ENCODE results near the gene DPEP2NB. TPM values are rescaled to one million over a fixed set of nuclear protein-coding genes. Genes with fewer than 3 reads are reported as not detected.
"Not testable (repeated sequence)": the region's sequence is repeated elsewhere in the genome, so short reads cannot be mapped to it uniquely, and the experiment has no call there.

Gene DPEP2NB
- total RNA-seq, 1 experiment from 2014 or later, result not detected

- Mint-ChIP-seq H3K27ac (ENCODE audit: unreplicated experiment) (no peak overlapping the region), H3K27me3 (ENCODE audit: unreplicated experiment) (peaks cover 12% of the 10 kb centered on the region), H3K4me1 (ENCODE audit: low read depth, unreplicated experiment) (peaks cover 6% of the 10 kb centered on the region), H3K4me3 (ENCODE audit: low read depth, unreplicated experiment) (no peak overlapping the region), H3K9me3 (ENCODE audit: low read depth, unreplicated experiment) (no peaks in the 10 kb centered on the region), H3K36me3 (ENCODE audit: insufficient read depth, unreplicated experiment) (no peaks in the 10 kb centered on the region)
- TF ChIP-seq CTCF (IDR thresholded peaks at IDR 0.05; ENCODE audit: unreplicated experiment), result no peak
- DNase-seq, result no peak
- CTCF ChIA-PET, result interaction anchor here (0.6 to 1.0 kb wide), 2 partner anchors 12 to 249 kb away, joined by 3 to 4 read pairs; no protein-coding TSS in a partner anchor
- intact Hi-C loops (cut with micrococcal nuclease; ENCODE audit: unreplicated experiment), result loop anchor here (10.0 kb wide), 1 partner anchor 228 kb away; no protein-coding TSS in a partner anchor
- no TSS peak for BruUV-seq (replicated peaks)
Measured at GRCh38 chr16:67996666-67997065, 19.0 kb downstream of the DPEP2NB start.

GRCh38 chr16:67995423-67995822 lies 20.3 kb downstream of the DPEP2NB start:
- TF ChIP-seq CTCF (IDR thresholded peaks at IDR 0.05; ENCODE audit: unreplicated experiment), result no peak
- intact Hi-C loops (cut with micrococcal nuclease; ENCODE audit: unreplicated experiment), result loop anchor here (10.0 kb wide), 1 partner anchor 229 kb away; no protein-coding TSS in a partner anchor
- H3K36me3 Mint-ChIP-seq (ENCODE audit: insufficient read depth, unreplicated experiment), result no peaks in the 10 kb centered on the region
- BruUV-seq (replicated peaks), result no TSS peak
- DNase-seq, result peak; percentile 47
- H3K4me1 Mint-ChIP-seq (ENCODE audit: low read depth, unreplicated experiment), result peaks cover 6% of the 10 kb centered on the region
- H3K9me3 Mint-ChIP-seq (ENCODE audit: low read depth, unreplicated experiment), result no peaks in the 10 kb centered on the region
- CTCF ChIA-PET, result no interaction called here
- H3K4me3 Mint-ChIP-seq (ENCODE audit: low read depth, unreplicated experiment), result no peak overlapping the region
- H3K27ac Mint-ChIP-seq (ENCODE audit: unreplicated experiment), result no peak overlapping the region
- H3K27me3 Mint-ChIP-seq (ENCODE audit: unreplicated experiment), result peaks cover 15% of the 10 kb centered on the region

DNA sequence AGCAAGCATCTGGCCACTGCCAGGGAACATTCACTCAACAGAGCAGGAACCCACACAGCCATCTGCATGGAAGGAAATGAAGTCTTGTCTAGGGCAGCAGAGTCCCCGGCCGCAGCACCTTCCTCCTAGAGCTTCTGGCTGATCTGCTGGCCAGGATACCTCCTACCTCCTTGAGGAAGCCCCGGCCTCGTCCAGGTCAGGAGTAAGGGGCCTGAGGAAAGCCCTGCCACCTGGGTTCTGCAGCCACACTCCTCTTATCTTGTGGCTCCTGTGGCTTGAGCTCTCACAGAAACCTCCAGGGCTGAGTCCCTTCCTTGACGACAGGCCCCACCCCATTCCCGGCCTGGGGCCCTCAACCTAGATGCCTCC lies 21.7 kb downstream of the DPEP2NB start:
- peaks cover 17% of the 10 kb centered on the region for H3K27me3 Mint-ChIP-seq (ENCODE audit: unreplicated experiment)
- H3K4me1 Mint-ChIP-seq (ENCODE audit: low read depth, unreplicated experiment); DNase-seq; BruUV-seq (replicated peaks); H3K9me3 Mint-ChIP-seq (ENCODE audit: low read depth, unreplicated experiment); H3K4me3 Mint-ChIP-seq (ENCODE audit: low read depth, unreplicated experiment); H3K36me3 Mint-ChIP-seq (ENCODE audit: insufficient read depth, unreplicated experiment): not testable (repeated sequence)
- CTCF ChIA-PET, result interaction anchor here (0.6 to 1.0 kb wide), 5 partner anchors 11 to 207 kb away, joined by 3 to 12 read pairs (median 5); no protein-coding TSS in a partner anchor
- H3K27ac Mint-ChIP-seq (ENCODE audit: unreplicated experiment), result peak overlapping the region; percentile 42
- intact Hi-C loops (cut with micrococcal nuclease; ENCODE audit: unreplicated experiment), result loop anchor here (10.0 kb wide), 1 partner anchor 231 kb away; no protein-coding TSS in a partner anchor

GRCh38 chr16:67993207-67994039 lies 22.3 kb downstream of the DPEP2NB start:
- Mint-ChIP-seq H3K4me1 (ENCODE audit: low read depth, unreplicated experiment) (peaks cover 6% of the 10 kb centered on the region), H3K9me3 (ENCODE audit: low read depth, unreplicated experiment) (no peaks in the 10 kb centered on the region), H3K36me3 (ENCODE audit: insufficient read depth, unreplicated experiment) (no peaks in the 10 kb centered on the region), H3K27me3 (ENCODE audit: unreplicated experiment) (peaks cover 23% of the 10 kb centered on the region), H3K4me3 (ENCODE audit: low read depth, unreplicated experiment) (peak overlapping the region; percentile 51), H3K27ac (ENCODE audit: unreplicated experiment) (peak overlapping the region; percentile 42)
- DNase-seq, result peak; percentile 85
- CTCF ChIA-PET, result interaction anchor here (0.6 to 1.0 kb wide), 5 partner anchors 11 to 208 kb away, joined by 3 to 12 read pairs (median 5); no protein-coding TSS in a partner anchor
- BruUV-seq (replicated peaks), result no TSS peak
- intact Hi-C loops (cut with micrococcal nuclease; ENCODE audit: unreplicated experiment), result loop anchor here (1.0 to 10.0 kb wide), 2 partner anchors 47 to 231 kb away; no protein-coding TSS in a partner anchor
- TF ChIP-seq CTCF (IDR thresholded peaks at IDR 0.05; ENCODE audit: unreplicated experiment), result peak; percentile 99

All from Calu3 (cell line).